ENCODE results near the gene SH3PXD2A.

SH3PXD2A gene

GRCh38 chr10:103690281-103690680, 165.1 kb downstream of the SH3PXD2A start:
- DNase-seq, result peak in 36 of 56 donors; percentile 8 to 78 (median 46)

DNA sequence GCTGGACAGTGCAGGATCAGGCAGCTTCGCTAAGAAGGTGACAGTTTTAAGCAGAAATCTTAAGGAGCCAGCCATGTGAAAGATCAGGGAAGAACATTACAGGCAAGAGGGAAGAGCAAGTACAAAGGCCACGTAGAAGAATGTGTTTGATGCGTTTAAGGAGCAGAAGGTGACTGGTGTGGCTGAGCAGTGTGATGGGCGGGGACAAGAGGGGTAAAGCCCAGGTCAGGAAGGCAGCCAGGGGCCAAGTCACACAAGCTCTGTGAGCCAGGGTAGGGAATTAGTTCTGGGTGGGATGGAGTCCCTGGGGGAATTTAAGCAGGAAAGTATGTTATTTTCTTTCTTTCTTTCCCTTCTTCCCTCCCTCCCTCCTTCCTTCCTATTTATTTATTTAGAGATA, 166.9 kb downstream of the SH3PXD2A start:
- DNase-seq, result no peak

GRCh38 chr10:103687718-103688117, 167.7 kb downstream of the SH3PXD2A start:
- DNase-seq, result no peak

DNA sequence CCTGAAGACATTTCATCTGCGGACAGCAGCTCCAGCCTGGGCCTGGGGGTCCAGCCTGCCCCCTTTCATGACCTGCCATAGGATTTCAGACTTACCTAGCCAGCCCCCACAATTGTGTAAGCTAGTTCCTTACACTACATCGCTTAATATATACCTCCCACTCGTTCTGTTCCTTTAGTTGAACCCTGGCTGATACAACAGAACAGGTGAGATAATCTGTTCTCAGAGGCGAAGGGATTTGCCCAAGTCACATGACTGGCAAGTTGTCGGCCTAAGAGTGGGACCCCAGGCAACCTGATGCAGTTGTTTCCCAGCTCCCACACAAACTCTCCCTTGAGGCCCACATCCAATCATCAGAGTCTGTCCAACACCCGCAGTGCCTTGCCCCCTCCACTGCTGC, 168.2 kb downstream of the SH3PXD2A start:
- no peak for DNase-seq

- DNase-seq, result peak in 52 of 56 donors; percentile 23 to 89 (median 58)
Measured at GRCh38 chr10:103685880-103686669, 169.3 kb downstream of the SH3PXD2A start.

GRCh38 chr10:103683851-103684250, 171.5 kb downstream of the SH3PXD2A start:
- DNase-seq, result no peak

- no peak for DNase-seq
Measured at GRCh38 chr10:103682631-103683030, 172.7 kb downstream of the SH3PXD2A start.

DNA sequence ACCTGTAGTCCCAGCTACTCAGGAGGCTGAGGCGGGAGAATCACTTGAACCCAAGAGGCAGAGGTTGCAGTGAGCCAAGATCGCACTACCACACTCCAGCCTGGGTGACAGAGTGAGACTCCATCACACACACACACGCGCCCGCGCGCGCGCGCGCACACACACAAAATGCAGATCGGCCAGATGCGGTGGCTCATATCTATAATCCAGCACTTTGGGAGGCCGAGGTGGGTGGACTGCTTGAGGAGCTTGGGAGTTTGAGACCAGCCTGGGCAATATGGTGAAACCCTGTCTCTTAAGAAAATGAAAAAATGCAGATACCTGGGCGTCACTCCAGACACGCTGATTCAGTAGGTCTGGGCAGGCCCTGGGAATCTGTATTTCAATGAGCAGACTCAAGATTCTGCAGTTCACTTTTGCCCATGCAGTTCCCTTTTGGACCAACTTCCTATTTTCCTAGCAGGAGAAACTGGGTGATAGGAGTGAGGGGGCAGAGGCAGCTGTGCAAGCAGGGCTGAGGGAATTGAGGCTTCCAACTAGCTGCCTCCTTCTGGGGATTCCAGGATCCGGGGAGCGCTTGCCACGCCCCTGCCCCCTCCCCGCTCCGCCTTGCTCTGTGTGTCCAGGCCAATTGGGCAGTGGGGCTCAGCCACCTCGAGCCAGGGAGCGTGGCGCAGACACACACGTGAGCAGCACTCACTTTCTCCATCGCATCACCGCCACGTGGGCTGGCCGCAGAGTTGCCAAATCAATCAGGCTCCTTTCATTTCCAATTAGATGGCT, 173.6 kb downstream of the SH3PXD2A start:
- DNase-seq, result peak in 1 of 56 donors; percentile 18

DNA sequence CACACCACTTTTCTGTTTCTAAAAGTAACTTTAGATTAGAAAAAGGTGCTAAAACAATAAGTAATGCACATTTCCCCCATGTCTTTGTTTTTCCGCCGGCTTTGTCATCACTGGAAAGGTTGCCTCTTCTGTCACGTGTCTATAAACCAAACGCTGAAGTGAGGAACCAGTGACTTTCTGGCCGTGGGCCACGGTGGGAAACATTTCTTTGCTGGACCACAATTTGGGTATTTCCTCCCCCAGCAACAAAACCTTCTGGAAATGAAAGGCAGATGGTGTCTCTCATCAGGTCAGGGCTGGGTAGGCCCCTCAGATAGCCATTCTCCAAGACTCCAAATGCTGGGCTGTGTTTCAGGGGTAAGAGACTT, 174.5 kb downstream of the SH3PXD2A start:
- DNase-seq, result no peak

DNA sequence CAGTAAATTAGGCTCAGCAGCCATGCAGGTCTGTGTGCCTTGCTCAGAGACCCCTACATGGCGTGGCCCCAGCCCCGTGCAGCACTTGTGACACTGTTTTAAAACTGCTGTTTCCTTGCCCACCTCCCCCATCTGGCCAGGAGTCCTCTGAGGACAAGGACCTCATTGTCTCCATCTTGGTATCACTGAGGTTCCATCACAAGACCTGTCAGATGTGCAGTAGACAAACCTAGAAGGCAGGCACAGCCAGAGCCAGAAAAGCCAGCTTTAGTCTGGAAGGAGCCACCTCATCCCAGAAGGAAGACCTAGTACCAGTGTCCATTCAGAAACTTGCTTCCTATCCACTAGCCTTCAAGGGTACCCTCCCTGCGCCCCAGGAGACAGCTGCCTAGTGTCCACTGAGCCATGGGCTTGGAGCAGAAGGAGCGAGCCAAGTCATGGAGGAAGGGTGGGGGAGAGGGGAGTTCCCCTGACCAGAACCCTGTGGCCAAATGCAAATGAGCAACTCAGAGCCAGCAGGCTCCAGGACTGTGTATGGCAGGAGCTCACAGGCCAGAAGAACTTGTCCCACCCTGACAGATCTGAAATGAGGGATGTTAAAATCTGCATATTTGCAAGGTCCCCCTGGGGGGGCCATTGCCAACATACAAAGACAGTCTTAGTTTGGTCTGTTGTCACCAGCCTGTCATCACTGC, 176.1 kb downstream of the SH3PXD2A start:
- peak in 8 of 56 donors; percentile 7 to 39 (median 26) for DNase-seq

DNA sequence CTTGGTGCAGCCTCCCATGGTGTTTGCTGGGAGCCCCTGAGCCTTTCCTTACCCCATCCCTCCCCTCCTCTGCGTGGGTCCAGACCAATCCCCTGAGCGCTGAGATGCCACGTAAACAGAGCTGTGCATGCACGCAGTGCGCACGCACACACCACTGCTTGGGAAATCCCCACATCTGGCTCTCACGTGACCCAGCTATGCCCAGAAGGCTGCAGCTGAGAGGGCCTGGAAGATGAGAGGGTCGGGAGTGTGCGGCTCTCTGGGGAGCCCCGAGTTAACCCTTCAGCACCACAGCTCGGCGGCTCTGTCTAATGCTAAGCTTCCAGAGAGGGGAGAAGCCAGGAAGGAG, 177.2 kb downstream of the SH3PXD2A start:
- peak in 50 of 56 donors; percentile 13 to 89 (median 65) for DNase-seq

GRCh38 chr10:103677486-103678177, 177.7 kb downstream of the SH3PXD2A start:
- no peak for DNase-seq

DNA sequence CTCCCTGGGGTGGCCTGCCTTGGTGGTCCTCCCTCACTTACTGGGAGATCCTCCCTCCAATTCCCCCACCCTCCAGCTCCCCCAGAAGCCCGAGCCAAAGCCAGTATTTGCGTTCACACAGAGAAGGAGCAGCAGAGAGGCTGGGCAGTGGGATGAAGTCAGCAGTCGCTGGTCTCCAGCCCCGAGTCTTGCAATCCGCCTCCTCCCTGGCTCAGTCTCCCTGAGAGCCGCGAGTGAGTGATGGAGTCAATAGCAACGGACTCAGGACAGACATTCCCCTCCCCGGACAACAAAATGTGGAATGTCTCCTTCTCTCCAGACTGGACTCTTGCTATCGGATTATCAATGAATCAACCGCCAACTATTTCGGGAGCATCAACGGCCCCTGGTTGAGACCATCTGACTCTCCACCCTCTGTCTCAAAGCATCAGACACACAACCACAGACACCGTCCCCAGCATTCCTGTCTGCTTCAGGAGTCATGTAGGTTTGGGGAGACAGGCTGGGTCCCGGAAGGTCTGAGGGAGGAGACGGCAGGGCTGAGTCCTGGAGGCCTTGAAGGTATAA, 178.4 kb downstream of the SH3PXD2A start:
- DNase-seq, result peak in 1 of 56 donors; percentile 20

DNA sequence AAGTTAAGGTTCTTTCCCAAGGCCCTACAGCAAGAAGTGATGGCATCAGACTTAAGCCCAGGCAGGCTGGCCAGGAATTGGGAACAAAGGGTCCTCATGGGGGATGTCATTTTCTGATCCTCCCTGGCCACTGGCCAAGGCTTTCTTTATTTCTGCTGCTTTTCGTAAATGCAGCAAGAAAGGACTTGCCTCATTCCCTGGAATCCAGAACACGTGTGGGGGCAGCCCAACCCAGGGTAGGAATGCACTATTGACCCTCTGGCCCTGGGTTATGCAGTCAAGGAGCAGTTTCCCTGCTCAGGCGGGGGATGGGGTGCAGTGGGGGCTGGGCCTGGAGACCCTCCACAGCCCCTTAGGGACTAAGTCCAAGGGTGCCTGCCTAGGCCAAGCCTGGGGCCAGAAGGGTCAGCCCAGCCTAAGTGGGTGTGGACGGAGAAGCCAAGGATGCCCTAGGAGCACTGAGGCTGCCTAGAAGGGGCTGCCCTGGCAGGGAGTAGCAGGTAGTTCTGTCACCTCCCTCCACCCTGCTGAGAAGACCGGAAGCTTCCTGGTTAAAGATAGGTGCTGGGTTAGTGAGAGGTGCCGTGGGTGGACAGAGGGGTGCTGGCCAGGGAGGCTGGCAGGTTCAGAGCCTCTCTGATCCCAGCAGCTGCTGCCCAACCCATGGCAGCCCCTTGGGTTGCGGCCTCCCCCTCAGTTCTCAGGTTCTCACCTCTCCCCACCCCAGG, 179.2 kb downstream of the SH3PXD2A start:
- DNase-seq, result no peak

DNA sequence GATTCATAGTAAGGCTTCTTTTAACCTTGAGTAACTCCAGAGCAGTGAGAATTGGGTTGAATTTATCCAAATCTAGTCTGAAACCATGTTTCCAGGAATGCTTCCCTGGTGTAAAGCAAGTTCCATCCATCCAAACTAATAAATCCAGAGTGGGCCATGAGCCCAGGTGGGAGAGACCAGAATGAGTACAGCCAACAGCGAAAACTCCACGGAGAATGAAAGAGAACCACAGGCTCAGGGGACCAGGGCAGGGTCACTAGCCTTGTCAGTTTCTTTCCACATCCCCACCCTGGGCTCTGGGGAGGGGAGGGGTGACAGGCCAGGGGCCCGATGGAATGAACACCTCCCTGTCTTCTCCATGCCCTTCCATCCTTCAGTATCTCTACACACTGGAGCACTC, 181.8 kb downstream of the SH3PXD2A start:
- no peak for DNase-seq

DNA sequence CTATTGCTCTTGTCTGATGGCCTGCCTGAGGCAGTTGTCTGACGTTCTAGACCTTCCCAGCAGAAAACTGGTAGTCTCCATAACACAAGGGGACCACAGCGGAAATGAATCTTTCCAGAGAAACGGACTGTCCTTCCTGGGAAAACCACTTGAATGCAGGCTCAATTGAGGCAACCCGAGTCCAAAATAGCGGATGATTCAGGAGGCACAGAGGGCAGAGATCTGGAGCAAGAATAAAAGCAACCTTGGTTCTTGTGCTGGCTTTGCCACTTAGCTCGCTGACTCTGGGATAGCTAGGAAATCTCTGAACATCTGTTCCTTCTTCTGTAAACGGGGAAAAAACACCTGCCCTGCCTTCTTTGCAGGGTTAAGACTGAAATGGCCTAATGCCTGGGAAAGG, 183.0 kb downstream of the SH3PXD2A start:
- DNase-seq, result no peak

- no peak for DNase-seq
Measured at GRCh38 chr10:103671126-103671895, 184.1 kb downstream of the SH3PXD2A start.

- no peak for DNase-seq
Measured at GRCh38 chr10:103669944-103670343, 185.4 kb downstream of the SH3PXD2A start.

DNA sequence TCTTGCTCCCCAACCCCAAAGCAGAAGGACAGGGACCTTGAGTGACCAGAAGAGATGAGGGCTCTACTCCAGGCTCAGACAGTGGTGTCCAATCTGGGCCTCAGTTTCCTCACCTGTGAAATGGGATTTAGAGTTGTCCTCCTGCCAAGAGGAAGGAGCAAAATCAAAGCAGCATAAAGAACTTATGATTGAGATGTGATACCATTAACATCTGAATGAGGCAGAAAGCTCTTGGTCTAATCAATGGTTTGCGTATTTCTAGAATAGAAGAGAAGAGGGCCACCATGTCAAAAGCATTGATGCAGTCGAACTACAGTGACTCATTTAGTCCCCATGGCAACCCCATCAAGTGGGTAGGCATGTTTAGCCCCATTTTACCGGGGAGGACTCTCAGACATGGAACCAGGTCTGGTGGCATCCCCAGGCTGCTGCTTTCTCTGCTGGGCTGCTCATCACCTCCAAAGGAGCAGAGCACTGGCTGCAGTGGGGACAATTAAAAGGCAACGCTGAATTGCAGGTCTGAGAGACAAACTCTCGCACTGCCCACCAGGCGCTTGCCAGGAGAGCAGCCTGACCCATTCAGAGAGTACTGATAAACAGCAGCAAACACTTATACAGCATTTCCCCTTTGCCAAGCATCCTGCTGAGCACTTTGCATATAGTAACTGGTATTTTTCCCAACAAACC, 186.0 kb downstream of the SH3PXD2A start:
- DNase-seq, result no peak
